Left ventricle myocardium inferior (tissue), 1 donor: ENCODE data around the gene CCL2. TPM values are rescaled to one million over a fixed set of nuclear protein-coding genes. Genes with fewer than 3 reads are reported as not detected.

Source experiments
- DNase-seq: peaks from one replicate; pipeline ENCODE4 v3.0.0-alpha.2; 2020
- H3K27ac ChIP-seq: fragments of 200-600 bp; replicated peaks from 2 replicates; pipeline ENCODE4 v1.8.0; 2021
- H3K27me3 ChIP-seq: fragments of 200-600 bp; 2 replicates; pipeline ENCODE4 v1.8.0; 2021; ENCODE audit warnings: low read depth
- H3K36me3 ChIP-seq: fragments of 200-600 bp; 2 replicates; pipeline ENCODE4 v1.8.0; 2021
- H3K4me1 ChIP-seq: fragments of 200-600 bp; 2 replicates; pipeline ENCODE4 v1.8.0; 2021
- H3K4me3 ChIP-seq: fragments of 200-600 bp; 2 replicates; pipeline ENCODE4 v1.8.0; 2021; ENCODE audit warnings: mild to moderate bottlenecking, moderate library complexity
- H3K9me3 ChIP-seq: fragments of 200-600 bp; replicated peaks from 2 replicates; pipeline ENCODE4 v1.8.0; 2021
- intact Hi-C: fragments of 100-400 bp; cut with micrococcal nuclease; formaldehyde crosslinking; loops from one replicate; pipeline ENCODE4 v1.11.0; 2022
- total RNA-seq: library from RNA; stranded (reverse); fragmentation: NEBNext Ultra II Directional; extraction: Animal tissue kit (Norgen Biotek cat#: 25700); gene quantifications from one replicate; pipeline ENCODE4 v1.2.1, GENCODE V29; 2021
- TF ChIP-seq, protein P1 (sequence below): fragments of 200-600 bp; IDR thresholded peaks from 2 replicates; pipeline ENCODE4 v1.8.0; 2021; ENCODE audit warnings: antibody characterized with exemption, mild to moderate bottlenecking, borderline replicate concordance
- donor health status: DM: no; HTN: yes; CAD: no; lungs with severe emphysema.

CCL2 gene
- total RNA-seq, 1 donor from 2014 or later = 24.3 TPM

DNA sequence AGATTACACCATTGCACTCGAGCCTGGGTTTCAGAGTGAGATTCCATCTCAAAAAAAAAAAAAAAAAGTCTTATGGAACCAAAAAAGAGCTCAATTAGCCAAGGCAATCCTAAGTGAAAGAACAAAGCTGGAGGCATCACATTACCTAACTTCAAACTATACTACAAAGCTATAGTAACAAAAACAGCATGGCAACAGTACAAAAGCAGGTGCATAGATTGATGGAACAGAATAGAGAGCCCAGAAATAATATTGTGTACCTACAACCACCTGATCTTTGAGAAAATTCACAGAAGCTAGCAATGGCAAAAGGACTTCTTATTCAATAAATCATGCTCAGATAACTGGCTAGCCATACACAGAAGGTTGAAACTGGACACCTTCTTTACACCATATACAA, 24.7 kb upstream of the CCL2 start:
- Histone ChIP-seq H3K9me3 (peaks cover 16% of the 10 kb centered on the region), H3K4me3 (no peak overlapping the region), H3K27me3 (no peaks in the 10 kb centered on the region), H3K36me3 (no peaks in the 10 kb centered on the region), H3K4me1 (peaks cover 28% of the 10 kb centered on the region), H3K27ac (no peak overlapping the region)
- intact Hi-C loops = no loop called here
- no peak for DNase-seq
- TF ChIP-seq, protein P1, sequence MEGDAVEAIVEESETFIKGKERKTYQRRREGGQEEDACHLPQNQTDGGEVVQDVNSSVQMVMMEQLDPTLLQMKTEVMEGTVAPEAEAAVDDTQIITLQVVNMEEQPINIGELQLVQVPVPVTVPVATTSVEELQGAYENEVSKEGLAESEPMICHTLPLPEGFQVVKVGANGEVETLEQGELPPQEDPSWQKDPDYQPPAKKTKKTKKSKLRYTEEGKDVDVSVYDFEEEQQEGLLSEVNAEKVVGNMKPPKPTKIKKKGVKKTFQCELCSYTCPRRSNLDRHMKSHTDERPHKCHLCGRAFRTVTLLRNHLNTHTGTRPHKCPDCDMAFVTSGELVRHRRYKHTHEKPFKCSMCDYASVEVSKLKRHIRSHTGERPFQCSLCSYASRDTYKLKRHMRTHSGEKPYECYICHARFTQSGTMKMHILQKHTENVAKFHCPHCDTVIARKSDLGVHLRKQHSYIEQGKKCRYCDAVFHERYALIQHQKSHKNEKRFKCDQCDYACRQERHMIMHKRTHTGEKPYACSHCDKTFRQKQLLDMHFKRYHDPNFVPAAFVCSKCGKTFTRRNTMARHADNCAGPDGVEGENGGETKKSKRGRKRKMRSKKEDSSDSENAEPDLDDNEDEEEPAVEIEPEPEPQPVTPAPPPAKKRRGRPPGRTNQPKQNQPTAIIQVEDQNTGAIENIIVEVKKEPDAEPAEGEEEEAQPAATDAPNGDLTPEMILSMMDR = no peak

DNA sequence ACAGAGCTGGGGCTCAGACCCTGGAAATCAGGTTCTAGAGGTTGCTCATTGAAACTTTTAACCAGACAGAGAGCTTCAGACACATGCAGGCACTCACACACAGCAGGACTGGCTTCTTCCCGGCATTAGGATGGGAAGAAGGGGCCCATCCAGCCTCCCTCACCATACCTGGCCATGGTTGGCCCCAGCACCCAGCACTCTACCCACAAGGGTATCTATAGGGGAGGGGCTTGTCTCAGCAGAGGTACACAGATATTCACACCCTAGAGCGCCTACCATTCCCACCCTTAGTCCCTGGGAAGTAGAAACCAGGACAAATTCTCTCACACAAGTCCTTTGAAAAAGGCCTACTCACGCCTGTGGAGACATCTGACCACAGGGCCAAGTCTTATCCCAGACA, 20.5 kb upstream of the CCL2 start:
- Histone ChIP-seq H3K9me3 (peaks cover 5% of the 10 kb centered on the region), H3K4me3 (no peak overlapping the region), H3K27me3 (no peaks in the 10 kb centered on the region), H3K36me3 (no peaks in the 10 kb centered on the region), H3K27ac (peak overlapping the region; percentile 86), H3K4me1 (peaks cover 71% of the 10 kb centered on the region)
- DNase-seq = no peak
- TF ChIP-seq, protein P1 = no peak
- intact Hi-C loops = no loop called here

- DNase-seq = peak; percentile 83
- intact Hi-C loops = no loop called here
- Histone ChIP-seq H3K27ac (peak overlapping the region; percentile 86), H3K9me3 (no peaks in the 10 kb centered on the region), H3K36me3 (no peaks in the 10 kb centered on the region), H3K4me3 (no peak overlapping the region), H3K4me1 (peaks cover 80% of the 10 kb centered on the region), H3K27me3 (no peaks in the 10 kb centered on the region)
- TF ChIP-seq, protein P1 = no peak
These were observed 19.6 kb upstream of the CCL2 start for GRCh38 chr17:34235389-34236028.

DNA sequence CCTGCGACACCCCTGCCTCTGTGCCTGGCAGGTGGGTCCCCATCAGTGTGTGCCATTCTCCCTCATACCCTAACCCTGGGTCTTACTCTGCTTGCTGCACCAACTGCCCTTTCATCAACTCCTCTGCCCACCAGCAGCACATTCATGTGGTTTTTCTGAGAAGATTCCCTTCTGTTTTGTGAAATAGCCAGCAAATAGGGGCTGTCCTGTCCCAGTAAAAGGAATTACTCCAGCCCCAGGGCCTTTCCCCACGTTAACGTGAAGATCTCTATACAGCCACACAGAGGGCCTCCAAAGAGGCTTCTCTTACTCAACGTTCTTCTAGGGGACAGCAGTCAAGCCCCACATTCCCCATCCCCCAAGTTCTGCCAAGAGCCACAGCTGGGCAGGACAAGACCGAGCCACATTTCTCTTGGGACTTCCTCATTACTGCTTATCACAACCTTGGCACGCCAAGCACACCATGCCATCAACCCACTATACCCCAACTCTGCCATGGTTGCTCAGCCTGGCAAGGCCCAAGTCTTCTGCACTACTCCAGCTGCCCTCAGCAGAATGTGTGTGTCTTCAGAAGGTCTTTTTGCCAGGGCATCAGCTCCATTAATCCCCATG, 18.7 kb upstream of the CCL2 start:
- Histone ChIP-seq H3K27ac (peak overlapping the region; percentile 86), H3K27me3 (no peaks in the 10 kb centered on the region), H3K4me1 (peaks cover 89% of the 10 kb centered on the region), H3K9me3 (no peaks in the 10 kb centered on the region), H3K36me3 (no peaks in the 10 kb centered on the region), H3K4me3 (no peak overlapping the region)
- intact Hi-C loops = no loop called here
- no peak for DNase-seq
- TF ChIP-seq, protein P1 = no peak

- DNase-seq = no peak
- Histone ChIP-seq H3K4me3 (no peak overlapping the region), H3K9me3 (no peaks in the 10 kb centered on the region), H3K27ac (peak overlapping the region; percentile 86), H3K4me1 (peaks cover 99% of the 10 kb centered on the region), H3K27me3 (no peaks in the 10 kb centered on the region), H3K36me3 (no peaks in the 10 kb centered on the region)
- TF ChIP-seq, protein P1 = no peak
- intact Hi-C loops = no loop called here
These were observed 17.6 kb upstream of the CCL2 start for GRCh38 chr17:34237458-34237857.
